GM21619 (cell line): ENCODE data around the gene TM6SF1.
"Not testable (repeated sequence)": the region's sequence is repeated elsewhere in the genome, so short reads cannot be mapped to it uniquely, and the experiment has no call there.

Source experiments
- ATAC-seq: cut with Tn5 transposase; IDR thresholded peaks from one replicate; pipeline ENCODE4 v1.9.1; 2021; ENCODE audit not compliant: unreplicated experiment

The TM6SF1 gene

GRCh38 chr15:83106994-83107840, at the start of gene TM6SF1:
Gene TM6SF1, plus strand, starts transcription at chr15:83107645. Its CDS starts 36 bp downstream, at chr15:83107681.
- ATAC-seq: peak; percentile 39

DNA sequence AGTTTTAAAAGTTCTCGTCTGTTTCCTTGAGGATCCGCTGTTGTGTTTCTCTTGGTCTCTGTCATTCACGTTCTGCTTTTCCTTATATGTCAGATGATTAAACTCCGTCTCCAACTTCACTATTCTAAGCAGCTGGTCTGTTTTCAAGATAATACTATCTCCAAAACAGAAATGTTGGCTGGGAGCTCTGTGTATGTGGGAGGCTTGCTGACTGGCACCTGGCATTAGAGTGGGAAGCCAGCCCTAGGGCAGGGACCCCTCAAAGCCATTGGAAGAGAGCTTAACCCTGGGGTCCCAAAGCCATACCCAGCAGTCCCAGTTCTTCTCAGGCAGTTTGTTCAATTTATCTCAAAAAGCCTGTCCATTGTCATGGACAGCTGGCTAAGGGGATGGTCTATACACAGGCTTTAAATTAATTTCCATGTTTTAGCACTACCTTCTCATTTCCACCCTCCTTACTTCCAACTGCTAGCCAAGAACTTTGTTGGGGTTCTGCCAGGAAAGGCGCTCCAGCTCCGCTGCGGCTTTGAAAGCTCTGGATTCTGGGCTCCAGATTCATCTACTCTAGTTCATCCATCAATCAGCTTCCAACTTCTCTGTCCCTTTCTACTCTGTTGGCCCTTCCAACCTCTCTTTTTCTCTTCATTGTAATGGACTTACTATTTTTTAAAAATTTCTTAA, 49.6 kb upstream of the TM6SF1 start:
- ATAC-seq: no peak

- ATAC-seq: no peak
Measured at GRCh38 chr15:83061680-83062079, 45.8 kb upstream of the TM6SF1 start.

DNA sequence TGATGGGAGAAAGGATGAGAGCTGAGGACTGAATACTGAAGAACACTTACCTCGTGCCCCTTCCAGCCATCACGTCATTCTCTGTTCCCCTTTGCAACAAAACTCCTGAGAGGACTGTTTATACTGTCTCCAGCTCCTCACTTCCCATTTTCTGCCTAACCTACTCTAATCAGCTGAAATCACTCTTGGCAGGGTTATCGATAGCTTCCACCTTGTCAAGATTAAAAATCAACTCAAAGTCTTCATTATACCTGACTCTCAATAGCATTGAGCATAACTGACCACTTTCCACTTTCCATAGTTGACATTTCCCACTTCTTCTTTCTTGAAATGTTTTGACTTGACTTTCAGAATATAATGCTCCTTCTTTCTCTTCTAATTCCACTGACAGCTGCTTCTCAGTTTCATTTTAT, 44.7 kb upstream of the TM6SF1 start:
- ATAC-seq: no peak

DNA sequence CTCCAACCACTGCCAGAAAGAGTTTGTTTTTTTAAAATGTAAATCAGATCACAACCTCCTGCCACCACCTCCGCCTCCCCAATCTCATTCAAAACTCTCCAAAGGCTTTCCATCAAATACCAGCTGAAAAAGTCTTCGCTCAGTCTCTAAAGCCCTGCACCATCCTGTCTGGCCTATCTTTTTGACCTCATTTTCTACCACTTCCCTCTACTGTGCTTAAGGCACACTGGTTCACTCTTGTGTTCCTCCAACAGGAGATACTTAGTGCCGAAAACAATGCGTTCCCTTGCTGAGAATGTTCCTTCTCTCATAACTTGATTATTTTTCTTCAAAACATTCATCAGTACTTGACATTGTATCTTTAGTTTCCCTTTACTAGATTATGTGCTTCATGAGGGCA, 43.9 kb upstream of the TM6SF1 start:
- no peak for ATAC-seq

GRCh38 chr15:83064859-83065258, 42.6 kb upstream of the TM6SF1 start:
- no peak for ATAC-seq

DNA sequence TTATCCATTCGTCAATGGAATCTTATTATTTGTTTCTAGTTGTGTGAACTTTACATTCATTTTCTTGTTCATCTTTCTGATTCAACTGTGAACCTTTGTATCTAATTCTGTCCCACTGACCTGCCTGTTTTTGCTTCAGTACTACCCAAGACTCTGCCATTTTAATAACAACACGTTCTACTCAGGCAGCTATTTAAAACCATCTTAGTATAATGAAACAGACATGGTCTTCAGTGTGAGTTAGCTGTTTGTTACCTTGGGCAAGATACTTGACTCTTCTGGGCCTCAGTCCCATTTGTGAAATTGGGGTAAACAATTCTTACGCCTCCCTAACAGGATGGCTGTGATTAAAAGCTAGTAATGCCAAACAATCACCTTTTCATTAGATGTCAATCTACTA, 42.0 kb upstream of the TM6SF1 start:
- no peak for ATAC-seq

GRCh38 chr15:83066034-83066733, 41.3 kb upstream of the TM6SF1 start:
- ATAC-seq: no peak

GRCh38 chr15:83066734-83067637, 40.5 kb upstream of the TM6SF1 start, which contains the start of gene BTBD1:
Gene BTBD1, minus strand, starts transcription at chr15:83067252. Its CDS starts 101 bp downstream, at chr15:83067151.
- ATAC-seq: peak; percentile 82

DNA sequence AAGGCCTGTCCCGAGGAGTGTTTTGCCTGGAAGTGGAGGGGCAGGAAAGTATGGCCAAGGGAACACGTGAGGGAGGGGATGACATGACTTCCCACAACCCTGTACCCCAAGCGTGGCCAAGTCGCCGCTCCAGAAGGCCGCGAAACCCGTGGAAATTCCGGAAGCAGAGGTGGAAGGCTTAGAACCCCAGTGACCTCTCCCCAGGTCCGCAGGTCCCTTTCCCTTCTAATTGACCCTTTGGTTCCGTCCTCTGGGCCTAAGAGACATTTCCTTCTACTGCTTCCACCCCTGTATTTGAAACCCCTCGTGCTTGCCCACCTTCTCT, 39.8 kb upstream of the TM6SF1 start:
- ATAC-seq: no peak

DNA sequence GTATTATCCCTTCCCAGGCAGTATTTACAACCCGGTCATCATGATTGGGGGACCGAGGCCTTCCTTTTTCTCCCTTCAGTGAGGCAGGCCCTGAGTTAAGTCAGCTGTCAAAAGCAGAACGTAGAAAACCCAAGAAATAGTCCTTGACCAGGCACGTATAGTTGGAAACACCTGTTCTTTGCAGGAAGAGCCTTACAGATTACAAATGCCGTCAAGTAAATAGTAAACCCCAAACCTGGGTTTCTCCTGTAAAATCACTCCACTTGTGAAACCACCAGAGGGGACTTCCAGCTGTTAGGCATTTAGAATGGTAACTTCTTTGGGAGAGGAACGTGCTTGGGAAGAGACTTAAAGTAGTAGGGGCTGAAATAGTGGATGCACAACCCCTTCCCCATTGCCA, 39.4 kb upstream of the TM6SF1 start:
- no peak for ATAC-seq

DNA sequence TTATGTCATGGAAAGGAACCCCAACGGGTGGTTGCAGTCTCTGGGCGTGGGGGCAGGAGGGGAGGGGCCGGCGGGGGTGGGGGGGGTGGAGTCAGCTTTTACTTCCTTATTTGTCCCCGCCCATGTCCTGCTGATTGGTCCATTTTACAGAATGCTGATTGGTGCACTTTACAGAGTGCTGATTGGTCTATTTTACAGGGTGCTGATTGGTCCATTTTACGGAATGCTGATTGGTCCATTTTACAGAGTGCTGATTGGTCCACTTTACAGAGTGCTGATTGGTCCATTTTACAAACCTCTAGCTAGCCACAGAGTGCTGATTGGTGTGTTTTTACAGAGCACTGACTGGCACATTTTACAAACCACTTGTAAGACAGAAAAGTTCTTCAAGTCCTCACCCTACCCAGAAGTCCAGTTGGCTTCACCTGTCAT, 38.2 kb upstream of the TM6SF1 start:
- ATAC-seq: not testable (repeated sequence)

DNA sequence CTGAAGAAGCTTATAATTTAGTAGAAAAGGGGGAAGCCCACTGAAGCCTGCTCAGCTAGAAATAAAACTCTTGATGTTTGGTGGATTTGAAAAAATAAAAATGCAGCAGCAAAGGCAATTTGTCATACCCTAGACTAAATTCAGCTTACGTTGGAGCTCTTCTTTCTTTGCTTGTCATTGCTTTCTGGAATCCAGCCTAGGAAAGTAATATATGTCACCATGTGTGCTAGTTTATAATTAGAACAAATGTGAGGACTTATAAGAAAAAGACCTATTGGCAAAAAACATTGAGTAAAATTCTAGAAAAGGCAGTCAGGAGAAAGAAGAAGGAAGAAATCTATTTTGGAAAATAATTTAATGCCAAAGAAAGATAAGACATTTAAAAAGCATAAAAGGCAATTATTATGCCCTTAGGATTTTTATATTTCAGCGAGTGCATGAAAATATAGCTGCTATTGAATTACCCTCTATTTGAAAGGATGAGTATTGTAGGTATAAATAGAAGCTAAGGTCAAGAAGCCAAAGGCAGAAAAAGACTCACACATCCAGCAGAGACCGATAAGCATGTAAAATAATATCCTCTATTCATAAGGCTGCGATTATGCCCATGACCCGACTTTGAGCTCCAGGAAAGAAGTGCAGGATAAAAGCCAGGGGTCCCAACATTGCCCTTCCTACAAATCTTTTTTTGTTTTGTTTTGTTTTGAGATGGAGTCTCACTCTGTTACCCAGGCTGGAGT, 29.8 kb upstream of the TM6SF1 start:
- no peak for ATAC-seq

- no peak for ATAC-seq
Measured at GRCh38 chr15:83078712-83079111, 28.7 kb upstream of the TM6SF1 start.

DNA sequence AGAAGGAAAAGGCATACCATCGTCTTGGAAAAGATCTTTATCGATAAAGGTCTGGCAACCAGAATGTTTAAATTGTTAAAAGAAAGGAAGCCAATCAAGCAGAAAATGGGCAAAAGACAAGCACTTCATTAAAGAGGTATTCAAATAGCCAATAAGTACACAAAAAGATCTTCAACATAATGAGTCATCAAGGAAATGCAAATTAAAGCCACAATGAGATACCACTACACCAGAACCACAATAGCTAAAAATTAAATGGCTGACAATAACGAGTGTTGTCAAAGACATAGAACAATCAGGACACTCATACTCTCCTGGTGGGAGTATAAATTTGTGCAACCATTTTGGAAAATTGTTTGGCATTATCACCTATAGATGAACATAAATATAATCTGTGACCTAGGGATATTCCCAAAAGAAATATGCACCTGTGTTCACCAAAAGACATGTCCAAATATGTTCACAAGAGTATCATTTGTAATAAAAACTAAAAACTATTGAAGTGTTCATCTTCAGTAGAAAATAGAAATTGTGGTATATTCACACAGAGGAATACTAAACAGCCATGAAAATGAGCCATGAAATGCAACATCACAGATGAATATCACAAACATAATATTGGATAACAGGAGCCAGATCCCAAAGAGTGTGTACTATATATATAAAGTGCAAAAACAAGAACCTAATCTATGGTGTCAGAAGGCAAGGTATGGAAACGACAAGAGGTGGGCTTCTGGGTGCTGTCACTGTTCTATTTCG, 26.0 kb upstream of the TM6SF1 start:
- peak; percentile 53 for ATAC-seq

DNA sequence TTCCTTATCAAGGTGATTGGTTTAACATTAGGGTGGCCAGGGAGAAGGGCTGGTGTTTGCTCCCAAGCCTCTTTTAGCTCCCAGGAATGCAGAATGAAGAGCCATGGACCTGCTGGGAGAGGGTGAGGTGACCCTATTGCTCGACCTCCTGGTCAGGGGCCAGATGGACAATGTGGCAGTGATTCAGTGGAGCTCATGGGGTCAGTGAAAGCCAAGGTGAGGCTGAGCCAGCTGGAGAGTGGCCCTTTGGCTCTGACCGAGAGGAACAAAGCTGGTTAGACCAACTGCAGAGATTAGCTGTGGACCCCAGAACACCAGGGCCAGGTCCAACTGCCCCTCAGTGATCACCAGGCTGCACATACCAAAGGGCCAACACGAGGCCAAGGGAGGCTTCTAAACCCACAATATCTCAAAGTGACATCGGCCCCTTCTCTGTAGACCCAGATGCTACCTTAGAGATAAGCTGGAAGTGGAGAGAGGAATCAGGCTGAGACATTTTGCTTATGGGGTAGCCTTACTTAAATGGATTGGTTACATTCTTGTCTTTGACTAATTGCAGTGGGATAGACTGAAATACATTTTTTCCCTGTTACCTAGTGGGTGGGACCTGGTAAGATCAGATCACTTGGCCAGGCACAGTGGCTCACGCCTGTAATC, 24.6 kb upstream of the TM6SF1 start:
- no peak for ATAC-seq

DNA sequence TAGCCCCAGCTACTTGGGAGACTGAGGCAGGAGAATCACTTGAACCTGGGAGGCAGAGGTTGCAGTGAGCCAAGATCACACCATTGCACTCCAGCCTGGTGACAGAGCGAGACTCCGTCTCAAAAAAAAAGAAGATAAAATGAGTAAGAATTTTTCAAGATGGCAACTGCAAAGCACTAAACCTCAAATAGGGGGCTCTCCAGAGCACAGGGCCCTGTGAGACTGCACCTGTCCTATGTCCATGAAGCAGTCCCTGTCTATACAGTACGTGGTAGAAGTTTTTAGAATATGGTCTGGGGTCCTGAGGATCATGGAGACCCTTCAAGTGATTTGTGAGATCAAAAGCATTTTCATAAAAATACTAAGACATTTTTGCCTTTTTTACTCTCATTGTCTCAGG, 22.0 kb upstream of the TM6SF1 start:
- ATAC-seq: not testable (repeated sequence)

DNA sequence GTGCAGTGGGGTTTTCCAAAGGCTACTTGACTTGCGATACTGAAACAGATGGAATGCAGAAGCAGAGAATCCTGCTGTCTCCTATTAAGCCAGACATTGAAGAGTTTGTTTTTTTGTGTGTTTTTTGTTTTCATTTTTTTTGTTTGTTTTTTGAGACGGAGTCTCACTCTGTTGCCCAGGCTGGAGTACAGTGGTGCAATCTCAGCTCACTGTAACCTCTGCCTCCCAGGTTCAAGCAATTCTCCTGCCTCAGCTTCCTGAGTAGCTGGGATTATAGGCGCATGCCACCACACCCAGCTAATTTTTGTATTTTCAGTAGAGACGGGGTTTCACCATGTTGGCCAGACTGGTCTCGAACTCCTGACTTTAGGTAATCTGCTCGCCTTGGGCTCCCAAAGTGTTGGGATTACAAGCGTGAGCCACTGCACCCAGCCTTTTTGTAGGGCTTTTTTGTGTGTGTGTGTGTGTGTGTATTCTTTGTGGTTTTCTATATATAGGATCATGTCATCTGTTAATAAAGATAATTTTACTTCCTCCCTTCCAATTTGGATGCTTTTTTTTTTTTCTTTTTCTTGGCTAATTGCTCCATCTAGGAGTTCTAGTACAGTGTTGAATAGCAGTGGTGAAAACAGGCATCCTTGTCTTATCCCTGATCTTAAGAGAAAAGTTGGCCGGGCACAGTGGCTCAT, 21.4 kb upstream of the TM6SF1 start:
- not testable (repeated sequence) for ATAC-seq
